Measurements from ENCODE around the gene A4GALT.
"Not testable (repeated sequence)": the region's sequence is repeated elsewhere in the genome, so short reads cannot be mapped to it uniquely, and the experiment has no call there.

The A4GALT gene, protein sequence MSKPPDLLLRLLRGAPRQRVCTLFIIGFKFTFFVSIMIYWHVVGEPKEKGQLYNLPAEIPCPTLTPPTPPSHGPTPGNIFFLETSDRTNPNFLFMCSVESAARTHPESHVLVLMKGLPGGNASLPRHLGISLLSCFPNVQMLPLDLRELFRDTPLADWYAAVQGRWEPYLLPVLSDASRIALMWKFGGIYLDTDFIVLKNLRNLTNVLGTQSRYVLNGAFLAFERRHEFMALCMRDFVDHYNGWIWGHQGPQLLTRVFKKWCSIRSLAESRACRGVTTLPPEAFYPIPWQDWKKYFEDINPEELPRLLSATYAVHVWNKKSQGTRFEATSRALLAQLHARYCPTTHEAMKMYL

DNA sequence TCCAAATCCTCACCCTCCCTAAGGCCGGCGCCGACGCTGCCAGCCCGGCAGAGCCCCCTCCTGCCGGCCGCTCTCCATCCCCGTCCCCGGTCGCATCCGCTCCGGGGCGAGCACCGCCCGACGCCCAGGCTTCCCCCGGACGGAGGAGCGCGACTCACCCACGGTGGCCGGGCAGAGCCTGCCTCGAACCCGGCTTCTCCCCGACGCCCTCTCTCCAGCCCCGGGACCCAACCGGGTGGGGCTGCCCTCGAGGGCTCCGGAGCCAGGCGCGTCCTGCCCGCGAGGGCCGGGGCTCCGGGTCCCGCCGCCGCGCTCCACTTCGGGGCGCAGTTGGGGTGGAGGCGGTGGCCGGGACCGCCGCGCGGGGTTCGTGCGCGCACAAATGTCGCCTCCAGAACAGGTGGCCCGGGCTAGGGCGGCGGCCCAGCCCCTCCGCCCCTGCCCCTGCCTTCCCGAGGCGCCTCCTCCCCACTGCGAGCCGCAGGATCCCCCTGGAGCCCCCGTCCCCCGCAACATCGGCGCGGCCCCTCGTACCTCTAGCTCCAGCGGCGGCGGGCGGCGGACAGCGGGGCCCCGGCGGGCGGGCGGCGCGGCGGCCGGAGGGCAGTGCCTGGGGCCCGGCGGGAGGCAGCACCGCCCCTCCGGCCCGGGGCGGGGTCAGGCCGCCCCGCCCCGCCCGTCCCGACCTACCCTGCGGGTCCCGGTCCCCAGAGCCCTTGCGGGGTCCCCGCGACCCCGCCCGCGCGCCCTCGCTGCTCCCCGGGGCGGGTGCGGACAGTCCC is at the start of gene A4GALT:
A4GALT (minus strand) TSS at position 608 of the 782 bp plus-strand sequence. CDS start 26,919 bp downstream, outside the sequence.
- DNase-seq (ENCODE audit: low spot score), result no peak

DNA sequence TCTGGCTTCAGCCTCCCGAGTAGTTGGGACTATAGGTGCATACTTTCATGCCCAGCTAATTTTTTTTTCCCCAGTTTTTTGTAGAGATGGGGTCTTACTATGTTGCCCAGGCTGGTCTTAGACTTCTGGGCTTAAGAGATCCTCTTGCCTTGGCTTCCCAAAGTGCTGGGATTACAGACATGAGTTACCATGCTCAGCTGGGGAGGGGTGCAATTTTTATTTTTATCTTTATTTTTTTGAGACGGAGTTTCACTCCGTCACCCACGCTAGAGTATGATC is 49.7 kb upstream of the A4GALT start:
- no peak for DNase-seq (ENCODE audit: low spot score)

DNA sequence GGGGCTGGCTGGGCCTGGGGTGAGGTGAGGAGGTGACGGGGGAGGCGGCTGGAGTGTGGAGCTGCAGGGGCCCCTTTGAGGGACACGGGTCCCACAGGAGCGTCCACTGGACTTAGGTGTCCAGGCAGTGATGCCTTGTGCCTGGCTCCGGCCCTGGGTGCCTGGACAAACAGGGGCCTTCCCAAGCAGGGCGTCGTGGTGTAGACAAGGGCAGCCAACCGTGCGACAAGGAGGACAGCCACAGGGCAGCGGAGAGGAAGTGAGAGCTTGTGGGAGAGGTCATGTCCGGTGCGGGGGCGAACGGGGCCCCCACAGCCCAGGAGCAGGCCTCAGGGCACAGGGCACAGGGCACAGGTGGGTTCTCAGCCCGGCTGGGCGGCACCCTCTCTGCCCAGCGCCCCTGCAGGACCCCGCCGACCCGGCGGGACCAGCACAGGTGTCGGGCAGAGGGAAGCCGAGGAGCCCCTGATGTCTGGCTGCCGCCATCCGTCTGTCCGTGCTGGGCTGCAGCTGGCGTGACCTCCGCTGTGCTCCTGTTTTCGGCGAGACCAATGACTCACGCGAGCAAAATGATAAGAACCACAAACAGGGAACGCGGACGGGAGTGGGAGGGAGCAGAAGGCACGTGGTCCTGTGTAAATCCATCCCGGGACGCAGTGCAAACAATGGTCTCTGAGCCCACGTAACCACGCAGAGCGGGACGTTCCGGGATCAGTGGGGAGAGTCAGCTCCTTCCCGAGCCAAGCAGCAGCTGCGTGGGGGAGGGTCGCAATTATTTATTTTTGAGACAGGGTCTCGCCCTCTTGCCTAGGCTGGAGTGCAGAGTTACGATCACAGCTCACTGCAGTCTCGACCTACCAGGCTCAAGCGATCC is 49.1 kb upstream of the A4GALT start:
- no peak for DNase-seq (ENCODE audit: low spot score)

DNA sequence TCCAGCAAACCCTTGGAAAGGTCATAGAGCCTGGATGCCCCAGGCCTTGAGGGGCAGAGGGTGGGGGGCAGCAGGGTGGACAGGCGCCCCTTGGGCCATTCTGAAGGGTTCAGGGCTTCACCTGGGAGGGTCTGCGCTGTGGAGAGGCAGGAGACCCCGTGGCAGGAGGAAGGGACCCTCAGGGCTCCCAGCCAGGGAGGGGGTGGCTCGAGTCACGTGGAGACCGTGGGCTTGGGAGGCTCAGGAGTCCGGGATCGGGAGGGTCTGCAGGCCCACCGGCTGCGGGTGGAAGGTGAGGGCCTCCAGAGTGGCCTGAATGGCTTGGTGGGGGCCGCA is 48.5 kb upstream of the A4GALT start:
- no peak for DNase-seq (ENCODE audit: low spot score)

DNA sequence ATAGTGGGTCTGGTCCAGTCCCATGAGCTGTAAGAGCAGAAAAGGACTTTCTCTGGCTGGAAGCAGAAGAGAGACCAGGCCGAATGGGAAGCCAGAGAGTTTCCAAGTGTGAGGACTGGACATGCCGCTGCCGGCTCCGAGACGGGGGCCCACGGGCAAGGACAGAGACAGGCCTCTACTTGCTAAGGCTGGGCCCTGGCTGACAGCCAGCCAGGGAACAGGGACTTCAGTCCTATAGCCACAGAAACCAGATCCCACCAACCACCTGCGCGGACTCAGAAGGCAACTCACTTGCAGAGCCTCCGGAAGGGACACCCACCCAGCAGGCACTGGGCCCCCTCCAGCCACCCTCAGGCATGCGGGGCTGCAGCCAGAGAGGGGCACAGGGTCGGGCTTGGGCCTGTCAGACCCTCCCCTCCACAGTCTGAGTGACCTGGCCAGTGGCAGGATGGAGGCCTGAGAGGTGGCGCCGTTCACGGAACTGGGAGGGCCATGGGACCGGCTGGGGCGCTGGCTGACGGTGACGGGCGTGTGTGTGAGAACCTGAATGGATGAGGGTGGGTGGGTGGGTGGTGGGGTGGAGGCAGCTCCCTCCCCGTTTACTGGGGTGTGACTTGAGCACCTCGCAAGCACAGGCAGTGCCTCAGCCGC is 47.8 kb upstream of the A4GALT start:
- no peak for DNase-seq (ENCODE audit: low spot score)

DNA sequence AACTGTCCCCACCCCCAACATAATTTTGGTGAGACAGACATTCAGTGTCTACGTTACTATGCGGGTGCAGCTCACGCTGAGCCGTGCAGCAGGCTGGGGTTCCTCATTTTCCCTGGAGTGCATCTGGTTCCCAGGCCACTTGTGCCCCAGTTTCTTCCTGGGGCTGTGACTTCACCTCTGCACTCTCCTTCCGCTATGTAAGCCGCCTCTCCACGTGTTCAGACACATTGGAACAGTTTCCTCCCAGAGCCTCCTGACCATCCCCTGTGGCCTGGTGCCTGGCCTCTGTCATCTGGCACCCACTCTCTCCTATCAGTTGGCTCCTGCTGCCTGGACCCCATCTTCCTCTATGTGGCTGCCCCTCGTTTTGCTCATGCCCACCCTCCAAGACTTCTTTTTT is 46.2 kb upstream of the A4GALT start:
- no peak for DNase-seq (ENCODE audit: low spot score)

DNA sequence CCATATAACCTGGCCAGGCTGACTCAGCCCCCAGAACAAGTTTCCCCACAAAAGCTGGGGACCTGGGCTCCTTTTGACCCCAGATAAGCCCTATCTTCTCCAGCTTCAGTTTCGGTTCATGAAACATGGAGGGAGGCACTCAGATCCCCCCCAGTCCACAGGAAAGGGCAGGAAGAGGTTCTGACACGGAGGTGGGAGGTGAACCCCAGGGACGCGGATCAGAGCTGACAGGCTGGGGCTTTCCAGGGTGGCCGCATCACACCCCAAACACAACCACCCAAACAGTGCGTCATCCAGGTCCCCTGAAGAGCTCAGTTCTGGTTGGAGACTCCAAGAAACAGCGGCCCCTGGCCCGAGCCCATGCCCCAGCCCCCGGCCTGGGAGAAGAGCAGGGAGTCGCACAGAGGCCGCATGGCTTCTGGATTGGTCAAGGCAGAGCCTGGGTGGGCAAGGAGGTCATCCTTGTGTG is 44.3 kb upstream of the A4GALT start:
- DNase-seq (ENCODE audit: low spot score), result no peak

DNA sequence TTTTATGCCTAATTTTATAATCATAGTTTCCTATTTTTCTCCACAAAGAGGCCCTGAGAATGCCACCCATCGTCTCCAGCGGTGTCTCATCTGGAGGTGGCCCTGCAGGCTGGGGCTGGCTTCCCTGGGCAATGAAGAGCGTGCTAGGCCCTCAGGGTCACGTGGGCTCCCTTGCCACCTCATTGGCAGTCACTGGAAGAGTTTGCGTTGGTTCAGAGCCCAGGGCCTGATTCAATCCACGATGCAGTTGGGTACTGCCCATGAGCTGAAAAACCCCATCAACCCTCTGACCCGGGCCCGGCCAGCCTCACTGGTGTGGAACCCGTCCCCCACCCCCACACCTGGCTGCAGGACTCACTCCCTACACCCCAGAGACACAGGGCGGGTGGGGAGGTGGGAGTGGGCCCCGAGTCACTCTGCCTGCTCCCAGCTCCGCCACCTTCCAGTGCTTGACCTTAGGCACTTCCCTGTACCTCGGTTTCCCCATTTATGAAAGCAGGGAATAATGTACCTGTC is 43.4 kb upstream of the A4GALT start:
- no peak for DNase-seq (ENCODE audit: low spot score)

DNA sequence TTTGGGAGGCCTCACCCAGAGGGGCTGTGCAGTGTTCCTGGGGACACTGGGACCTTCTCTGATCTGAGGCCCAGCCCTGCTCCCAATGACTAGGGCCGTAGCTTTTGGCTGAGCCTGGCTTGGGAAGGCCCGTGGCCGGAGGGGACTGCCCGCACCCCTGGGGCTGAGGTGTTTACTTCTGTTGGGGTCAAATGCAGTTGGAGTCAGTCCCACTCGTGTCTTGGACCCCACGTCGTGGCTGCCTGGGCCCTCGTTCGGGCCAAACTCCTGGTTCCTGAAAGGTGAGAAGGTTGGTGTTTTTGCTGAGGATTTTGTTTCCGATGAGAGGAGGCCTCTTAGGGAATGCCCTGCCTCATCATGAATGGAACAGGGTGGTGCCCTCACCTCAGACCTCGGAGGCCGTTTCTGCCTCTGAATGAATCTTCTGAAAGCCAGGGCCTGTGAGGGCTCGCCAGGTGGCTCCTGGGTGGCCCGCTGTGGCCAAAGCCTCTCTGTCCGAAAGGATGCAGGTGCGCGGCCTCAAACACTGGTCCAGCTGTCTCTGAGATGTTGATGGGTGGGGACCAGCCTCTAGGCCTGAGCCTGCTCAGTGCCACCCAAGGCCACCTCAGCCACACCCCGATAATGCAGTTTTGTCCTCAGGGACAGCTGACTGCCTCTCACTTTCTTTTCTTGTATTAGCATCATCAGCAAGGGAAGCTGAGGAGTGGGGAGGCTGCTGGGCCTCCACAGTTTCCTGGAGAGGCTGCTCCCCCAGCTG is 40.3 kb upstream of the A4GALT start:
- no peak for DNase-seq (ENCODE audit: low spot score)

DNA sequence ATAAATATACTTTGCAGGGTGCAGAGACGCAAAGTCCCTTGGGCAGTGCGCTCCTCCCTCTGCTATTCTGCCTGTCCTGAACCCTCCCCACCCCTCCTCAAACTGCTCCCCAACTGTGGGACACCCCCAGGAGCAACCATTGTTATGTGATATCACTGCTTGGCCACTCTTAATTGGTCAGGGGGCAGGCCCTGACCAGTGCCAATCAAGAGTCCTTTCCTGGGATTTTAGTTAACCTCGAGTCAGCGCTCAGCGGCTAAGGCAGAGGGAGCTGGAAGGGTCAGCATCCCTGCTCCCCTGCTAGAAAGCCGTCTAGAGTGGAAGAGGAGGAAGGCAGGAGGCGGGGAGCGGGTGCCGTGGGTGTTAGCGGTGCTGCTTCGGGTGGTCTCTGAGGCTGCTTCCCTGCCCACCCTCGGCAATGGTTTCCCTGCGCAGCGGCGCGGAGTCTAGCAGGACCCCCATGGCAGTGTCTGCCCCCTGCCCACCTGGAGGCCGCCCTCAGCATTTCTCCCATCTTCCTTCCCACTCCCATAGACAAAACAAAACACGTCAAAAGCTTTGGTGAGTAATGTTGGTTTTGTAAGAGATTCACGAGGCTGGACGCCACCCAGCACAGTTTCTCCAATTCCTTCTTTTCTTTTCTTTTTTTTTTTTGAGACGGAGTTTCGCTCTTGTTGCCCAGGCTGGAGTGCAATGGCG is 38.4 kb upstream of the A4GALT start:
- no peak for DNase-seq (ENCODE audit: low spot score)

DNA sequence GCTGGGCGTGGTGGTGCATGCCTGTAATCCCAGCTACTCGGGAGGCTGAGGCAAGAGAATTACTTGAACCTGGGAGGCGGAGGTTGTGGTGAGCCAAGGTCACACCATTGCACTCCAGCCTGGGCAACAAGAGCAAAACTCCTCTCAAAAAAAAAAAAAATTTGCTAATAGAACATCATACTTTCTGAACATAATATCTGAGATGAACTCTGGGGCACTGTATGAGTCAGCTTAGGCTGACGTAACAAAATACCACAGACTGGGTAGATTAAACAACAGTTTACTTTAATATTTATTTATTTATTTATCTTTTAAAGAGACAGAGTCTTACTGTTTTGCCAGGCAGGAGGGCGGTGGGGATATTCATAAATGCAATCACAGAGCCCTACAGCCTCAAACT is 34.9 kb upstream of the A4GALT start:
- DNase-seq (ENCODE audit: low spot score), result not testable (repeated sequence)

DNA sequence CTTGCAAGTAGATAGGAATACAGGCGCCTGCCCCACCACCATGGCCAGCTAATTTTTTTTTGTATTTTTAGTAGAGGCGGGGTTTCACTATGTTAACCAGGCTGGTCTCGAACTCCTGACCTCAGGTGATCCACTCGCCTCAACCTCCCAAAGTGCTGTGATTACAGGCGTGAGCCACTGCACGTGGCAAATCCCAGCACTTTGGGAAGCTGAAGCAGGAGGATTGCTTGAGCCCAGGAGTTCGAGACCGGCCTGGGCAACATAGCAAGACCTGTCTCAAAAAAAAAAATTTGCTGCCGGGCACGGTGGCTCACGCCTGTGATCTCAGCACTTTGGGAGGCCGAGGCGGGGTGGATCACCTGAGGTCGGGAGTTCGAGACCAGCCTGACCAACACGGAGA is 34.5 kb upstream of the A4GALT start:
- not testable (repeated sequence) for DNase-seq (ENCODE audit: low spot score)

DNA sequence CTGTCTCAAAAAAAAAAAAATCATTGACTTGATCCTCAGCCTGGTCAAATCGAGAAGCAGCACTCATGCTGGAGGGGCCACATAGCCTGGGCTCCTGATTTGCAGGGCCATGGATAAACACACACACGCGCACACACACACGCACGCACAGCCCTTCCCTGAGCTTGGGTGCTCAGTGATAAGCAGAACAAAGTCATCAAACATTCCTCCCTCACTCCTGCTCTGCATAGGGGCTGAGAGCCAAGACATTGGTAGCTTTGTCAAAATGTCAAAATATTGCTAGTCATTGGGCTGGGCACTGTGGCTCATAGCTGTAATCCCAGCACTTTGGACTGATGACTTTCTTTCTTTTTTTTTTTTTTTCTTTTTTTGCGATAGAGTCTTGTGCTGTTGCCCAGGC is 34.0 kb upstream of the A4GALT start:
- DNase-seq (ENCODE audit: low spot score), result no peak

DNA sequence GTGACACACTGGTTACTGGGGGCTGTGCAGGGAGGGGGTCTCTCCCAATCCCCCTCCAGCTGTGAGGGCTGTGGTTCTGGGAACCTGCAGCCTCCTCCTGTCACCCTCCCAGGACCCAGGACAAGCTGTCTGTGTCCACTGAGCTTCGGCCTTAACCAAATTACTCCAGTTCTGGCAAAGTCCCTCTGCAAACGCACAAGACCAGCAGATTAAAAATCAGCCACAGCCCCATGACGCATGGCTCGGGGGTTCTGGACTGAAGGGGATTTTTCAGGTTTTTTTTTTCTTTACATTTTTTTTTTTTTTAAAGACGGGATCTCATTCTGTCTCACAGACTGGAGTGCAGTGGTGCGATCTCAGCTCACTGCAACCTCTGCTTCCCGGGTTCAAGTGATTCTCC is 32.2 kb upstream of the A4GALT start:
- no peak for DNase-seq (ENCODE audit: low spot score)

DNA sequence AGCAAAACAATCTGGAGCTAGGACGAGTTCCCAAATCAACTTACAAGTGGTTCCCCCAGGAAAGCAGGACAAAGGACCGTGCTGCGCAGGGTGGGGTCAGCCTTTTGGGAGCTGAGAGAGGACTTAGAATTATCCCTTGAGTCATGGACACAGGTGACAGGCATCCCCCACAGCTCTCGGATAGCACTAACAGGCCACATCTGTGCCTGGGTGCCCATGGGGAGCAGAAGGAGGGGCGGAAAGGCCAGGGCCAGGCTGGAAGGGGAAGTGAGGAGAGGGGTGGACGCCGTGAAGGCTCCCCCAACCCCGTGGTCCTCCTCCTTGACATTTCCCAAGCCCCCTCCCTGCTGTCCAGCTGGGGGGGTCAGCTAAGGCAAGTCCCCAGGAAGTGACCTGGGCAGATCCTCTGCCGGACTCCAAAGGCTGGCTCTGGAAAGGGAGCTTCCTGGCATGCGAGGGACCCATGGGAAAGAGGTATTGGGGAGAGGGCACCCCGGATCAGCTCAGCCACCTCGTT is 31.6 kb upstream of the A4GALT start:
- DNase-seq (ENCODE audit: low spot score), result no peak

DNA sequence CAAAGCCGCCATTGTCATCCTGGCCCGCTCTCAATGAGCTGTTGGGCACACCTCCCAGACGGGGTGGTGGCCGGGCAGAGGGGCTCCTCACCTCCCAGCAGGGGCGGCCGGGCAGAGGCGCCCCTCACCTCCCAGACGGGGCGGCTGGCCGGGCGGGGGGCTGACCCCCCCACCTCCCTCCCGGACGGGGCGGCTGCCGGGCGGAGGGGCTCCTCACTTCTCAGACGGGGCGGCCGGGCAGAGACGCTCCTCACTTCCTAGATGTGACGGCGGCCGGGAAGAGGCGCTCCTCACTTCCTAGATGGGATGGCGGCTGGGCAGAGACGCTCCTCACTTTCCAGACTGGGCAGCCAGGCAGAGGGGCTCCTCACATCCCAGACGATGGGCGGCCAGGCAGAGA is 29.8 kb upstream of the A4GALT start:
- not testable (repeated sequence) for DNase-seq (ENCODE audit: low spot score)

DNA sequence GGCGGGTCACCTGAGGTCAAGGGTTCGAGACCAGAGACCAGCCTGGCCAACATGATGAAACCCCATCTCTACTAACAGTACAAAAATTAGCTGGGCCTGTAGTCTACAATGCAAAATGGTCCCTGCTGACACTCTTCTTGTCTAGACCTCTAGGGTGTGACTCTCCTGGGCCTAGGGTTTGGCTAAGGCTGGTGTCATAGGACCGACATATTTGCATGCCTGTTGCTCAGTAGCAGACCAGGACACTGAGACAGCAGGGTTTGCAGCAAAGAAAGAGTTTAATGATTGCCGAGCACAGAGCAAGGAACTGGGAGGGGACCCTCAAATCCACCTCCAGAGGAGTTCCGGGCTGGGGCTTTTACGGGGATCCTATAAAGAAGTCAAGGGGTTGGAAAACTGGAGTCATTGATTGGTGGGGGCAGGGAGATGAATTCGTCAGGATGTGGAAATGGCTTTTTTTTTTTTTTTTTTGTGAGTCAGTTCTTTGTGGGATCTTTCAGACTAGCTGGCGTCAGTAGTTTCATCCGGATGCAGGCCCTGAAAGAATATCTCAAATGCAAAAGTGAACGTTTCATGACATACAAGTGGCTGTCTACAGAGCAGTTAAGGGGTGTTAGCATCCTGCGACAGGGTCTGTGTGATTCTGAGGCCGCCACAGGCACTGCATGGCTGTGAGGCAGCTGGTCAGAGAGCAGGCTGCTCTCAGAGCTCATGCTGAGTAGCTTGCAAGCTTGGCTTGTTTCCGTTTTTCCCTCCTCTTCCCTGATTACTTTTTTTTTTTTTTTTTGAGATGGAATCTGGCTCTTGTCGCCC is 27.2 kb upstream of the A4GALT start:
- no peak for DNase-seq (ENCODE audit: low spot score)

DNA sequence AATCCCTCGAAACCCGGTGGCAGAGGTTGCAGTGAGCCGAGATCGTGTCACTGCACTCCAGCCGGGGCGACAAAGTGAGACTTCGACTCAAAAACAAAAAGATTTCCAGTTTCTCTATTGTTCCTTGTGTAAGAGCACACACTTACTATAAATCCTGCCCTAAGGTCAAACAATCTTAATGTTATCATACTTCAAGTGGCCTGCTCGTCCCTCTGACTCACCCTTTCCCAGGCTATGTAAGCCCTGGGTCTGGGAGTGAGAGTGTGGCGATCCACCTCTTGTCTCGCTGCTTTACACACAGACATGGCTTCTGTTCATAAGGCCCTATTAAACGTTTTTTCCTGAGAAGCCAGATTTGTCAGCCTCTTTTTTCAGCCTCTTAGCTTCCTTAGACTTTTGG is 24.4 kb upstream of the A4GALT start:
- no peak for DNase-seq (ENCODE audit: low spot score)

DNA sequence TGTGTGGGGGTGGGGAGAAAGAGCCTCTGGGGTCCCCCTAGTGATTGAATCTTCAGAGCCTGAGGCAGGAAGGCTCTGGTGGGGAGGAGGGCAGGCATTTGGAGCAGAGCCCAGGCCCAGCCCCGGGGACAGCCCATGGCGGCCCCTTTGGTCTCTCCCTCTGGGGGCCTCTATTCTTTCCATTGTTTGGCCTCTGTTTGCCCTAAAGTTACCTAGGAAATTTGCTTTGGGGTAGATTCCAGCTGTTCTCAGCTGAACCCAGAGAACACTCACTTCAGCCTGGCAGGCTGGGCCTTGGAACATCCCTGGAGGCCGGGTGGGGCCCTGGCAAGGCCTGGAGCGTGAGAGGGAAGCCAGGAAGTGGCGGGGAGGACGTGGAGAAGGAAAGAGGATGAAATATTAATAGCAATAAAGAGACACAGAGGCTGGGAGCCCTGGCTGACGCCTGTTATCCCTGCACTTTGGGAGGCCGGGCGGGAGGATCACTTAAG is 22.9 kb upstream of the A4GALT start:
- DNase-seq (ENCODE audit: low spot score), result no peak
